Heart left ventricle (tissue), 16 donors: Measurements from ENCODE around the gene SPINK14. TPM values are rescaled to one million over a fixed set of nuclear protein-coding genes. Genes with fewer than 3 reads are reported as not detected.

Source experiments
- ATAC-seq, 4 donors: fragments of 200-7000 bp; cut with Tn5 transposase; one replicate each; pipeline ENCODE4 v1.9.1; 2020 to 2022; ENCODE audit warnings: moderate library complexity in 4 of 4, mild to moderate bottlenecking in 3 of 4, moderate number of reproducible peaks in 1 of 4
- DNase-seq, 5 donors: peaks; one replicate each; pipeline ENCODE4 v3.0.0-alpha.2; 2020
- H3K27ac ChIP-seq, 12 donors: fragments of 200-600 bp; sonication (generic) in 4 of 12; one replicate each; pipeline versions ENCODE4 v1.5.0 to v1.8.0; 2016 to 2022; ENCODE audit warnings: mild to moderate bottlenecking in 2 of 12
- H3K27me3 ChIP-seq, 9 donors: fragments of 200-600 bp; sonication (generic) in 2 of 9; one replicate each; pipeline versions ENCODE4 v1.5.1 to v1.8.0; 2016 to 2022; ENCODE audit warnings: mild to moderate bottlenecking in 3 of 9
- H3K36me3 ChIP-seq, 9 donors: fragments of 200-600 bp; sonication (generic) in 2 of 9; one replicate each; pipeline versions ENCODE4 v1.5.0 to v1.8.0; 2018 to 2022; ENCODE audit warnings: mild to moderate bottlenecking in 2 of 9
- H3K4me1 ChIP-seq, 12 donors: fragments of 200-600 bp; sonication (generic) in 4 of 12; one replicate each; pipeline versions ENCODE4 v1.5.0 to v1.8.0; 2016 to 2022; ENCODE audit warnings: mild to moderate bottlenecking in 3 of 12
- H3K4me3 ChIP-seq, 12 donors: fragments of 200-600 bp; sonication (generic) in 4 of 12; one replicate each; pipeline versions ENCODE4 v1.5.0 to v1.8.0; 2017 to 2022; ENCODE audit warnings: mild to moderate bottlenecking in 9 of 12, moderate library complexity in 4 of 12
- H3K9me3 ChIP-seq, 12 donors: fragments of 200-600 bp; sonication (generic) in 4 of 12; one replicate each; pipeline versions ENCODE4 v1.5.0 to v1.8.0; 2016 to 2022; ENCODE audit warnings: mild to moderate bottlenecking in 1 of 12
- CTCF ChIP-seq, 12 donors: fragments of 200-600 bp; sonication (generic) in 4 of 12; IDR thresholded peaks; one replicate each; pipeline versions ENCODE4 v1.5.0 to v1.8.0; 2018 to 2022; ENCODE audit warnings: antibody characterized with exemption in 12 of 12, mild to moderate bottlenecking in 5 of 12
- POLR2A ChIP-seq, 2 donors: fragments of 450-650 bp; IDR thresholded peaks; one replicate each; pipeline ENCODE4 v1.6.1; 2017; ENCODE audit warnings: antibody characterized with exemption in 2 of 2, mild to moderate bottlenecking in 2 of 2, moderate library complexity in 2 of 2
- WGBS, 4 donors: extraction: QIAGEN DNeasy Blood & Tissue Kit in 2 of 4; methylation state at CpG; one replicate each; pipeline versions ENCODE4 v1.1.5 to v1.1.7; 2013 to 2018; 5-methylcytosine and 5-hydroxymethylcytosine counted together
- intact Hi-C, 10 donors: fragments of 100-400 bp; cut with DNase I; formaldehyde crosslinking; loops; one replicate each; pipeline versions ENCODE4 v1.11.1 to v1.14.2; 2022
- polyA plus RNA-seq, 2 donors: library from polyadenylated mRNA; stranded (reverse); fragments of 200-250 nt; gene quantifications; one replicate each; pipeline ENCODE4 v1.2.3, GENCODE V29; 2013
- total RNA-seq, 9 donors: library from RNA; depleted of rRNA in 2 of 9; stranded (reverse); fragments of >200 nt in 2 of 9; fragmentation: NEBNext Ultra II Directional in 3 of 9; extraction: Animal tissue kit (Norgen Biotek cat#: 25700) in 3 of 9; gene quantifications; one replicate each; pipeline versions ENCODE4 v1.1.0 to v1.2.4, GENCODE V29; 2016 to 2023
- donor health status: ischemic (EF 13 %, LVEDD 7.1; RV severe dilation, severe dysfunction).
- donor health status: healthy with polysubstance abuse.
- donor health status: DM: no; HTN: yes; CAD: no.
- donor health status: DM: no; HTN: no; CAD: no.
- donor health status: ischemic (EF 25% LVEDD 6.9; RV normal size, moderate dysfunction).
- donor health status: ischemic (EF 25% LVEDD 5.7; RV mildly dilated, moderate dysfunction).
- donor health status: healthy.
- donor health status: DM: yes; HTN: yes; CAD: no.
- donor health status: ischemic (EF 35%, LVEDD 5.7; RV mildly dilated, moderate dysfunction).
- donor health status: nonischemic (EF 11% LVEDD 7.7; RV severe dilation, severe dysfunction).
- donor health status: DM: yes; HTN: yes; CAD: no.
- donor health status: PGD.
- donor health status: ischemic (EF 29% LVEDD 5.4; RV normal size, mild dysfunction).
- donor health status: nonischemic (EF 23%, LVEDD 6.1; RV moderate dilation, normal function).

Gene SPINK14
- total and polyA plus RNA-seq, 11 donors = not detected

- DNase-seq (no peak), ATAC-seq (no peak)
- H3K36me3 ChIP-seq = no peaks in the 10 kb centered on the region
- no peak overlapping the region for H3K27ac ChIP-seq
- no peak for TF ChIP-seq POLR2A (IDR thresholded peaks at IDR 0.05)
- intact Hi-C loops = no loop called here
- 38 to 59% (median 51%) methylated on average over 1 of the region's 1 CpG for WGBS, 4 donors
- H3K27me3 ChIP-seq = no peaks in the 10 kb centered on the region
- H3K4me1 ChIP-seq = peaks cover 0 to 9% (median 0%) of the 10 kb centered on the region in 12 donors
- H3K4me3 ChIP-seq = no peak overlapping the region
- H3K9me3 ChIP-seq = no peaks in the 10 kb centered on the region
These were observed 22.7 kb downstream of the SPINK14 start for GRCh38 chr5:148191010-148191409.

- intact Hi-C loops = no loop called here
- ATAC-seq (no peak), DNase-seq (no peak)
- H3K27me3 ChIP-seq = no peaks in the 10 kb centered on the region
- WGBS, 4 donors = 95 to 98% (median 96%) methylated on average over 1 of the region's 1 CpG
- H3K36me3 ChIP-seq = no peaks in the 10 kb centered on the region
- no peak for TF ChIP-seq CTCF (IDR thresholded peaks at IDR 0.05)
- no peak for TF ChIP-seq POLR2A (IDR thresholded peaks at IDR 0.05)
- peak overlapping the region in 1 of 12 donors; percentile 58 for H3K27ac ChIP-seq
- no peaks in the 10 kb centered on the region for H3K4me1 ChIP-seq
- no peaks in the 10 kb centered on the region for H3K9me3 ChIP-seq
- no peak overlapping the region for H3K4me3 ChIP-seq
These were observed 24.9 kb downstream of the SPINK14 start for GRCh38 chr5:148193202-148193601.

GRCh38 chr5:148201151-148201550 lies 32.8 kb downstream of the SPINK14 start:
- no peak for TF ChIP-seq POLR2A (IDR thresholded peaks at IDR 0.05)
- 73 to 78% (median 74%) methylated on average over 2 of the region's 2 CpGs for WGBS, 4 donors
- ATAC-seq (no peak), DNase-seq (no peak)
- intact Hi-C loops = no loop called here
- Histone ChIP-seq H3K27ac (no peak overlapping the region), H3K36me3 (no peaks in the 10 kb centered on the region), H3K9me3 (no peaks in the 10 kb centered on the region), H3K4me3 (no peak overlapping the region), H3K27me3 (no peaks in the 10 kb centered on the region), H3K4me1 (peaks cover 0 to 10% (median 0%) of the 10 kb centered on the region in 12 donors)

- Histone ChIP-seq H3K9me3 (no peaks in the 10 kb centered on the region), H3K4me1 (peaks cover 0 to 15% (median 0%) of the 10 kb centered on the region in 12 donors), H3K36me3 (no peaks in the 10 kb centered on the region), H3K27ac (no peak within 1 kb of the TSS), H3K27me3 (no peaks in the 10 kb centered on the region), H3K4me3 (no peak within 1 kb of the TSS)
- intact Hi-C loops = no loop called here
- TF ChIP-seq POLR2A (IDR thresholded peaks at IDR 0.05) = no peak
- no peak for TF ChIP-seq CTCF (IDR thresholded peaks at IDR 0.05)
- ATAC-seq (no peak), DNase-seq (no peak)
- WGBS, 4 donors = 94 to 99% (median 97%) methylated on average over 2 of the region's 2 CpGs
These were observed 34.3 kb downstream of the SPINK14 start, which contains the start of gene SPINK6 for GRCh38 chr5:148202531-148203203. Gene SPINK6 (plus strand): TSS chr5:148203042. CDS start chr5:148203097, 55 bp downstream.

- DNase-seq = no peak
These were observed 36.9 kb downstream of the SPINK14 start for GRCh38 chr5:148205044-148205806.

More at GRCh38 chr5:148205044-148205806, 36.9 kb downstream of the SPINK14 start:
- WGBS, 4 donors = 64 to 78% (median 71%) methylated on average over 4 of the region's 4 CpGs
- Histone ChIP-seq H3K27ac (peak overlapping the region in 2 of 12 donors; percentile 41 to 66), H3K4me1 (peaks cover 0 to 32% (median 0%) of the 10 kb centered on the region in 12 donors), H3K4me3 (no peak overlapping the region), H3K36me3 (no peaks in the 10 kb centered on the region), H3K27me3 (no peaks in the 10 kb centered on the region), H3K9me3 (no peaks in the 10 kb centered on the region)
- ATAC-seq = peak in 2 of 4 donors; percentile 78 to 87
- intact Hi-C loops = no loop called here
- TF ChIP-seq CTCF (IDR thresholded peaks at IDR 0.05) = no peak
- TF ChIP-seq POLR2A (IDR thresholded peaks at IDR 0.05) = no peak
